CD14-positive monocyte (primary cell): Measurements from ENCODE around the gene KLHL42. TPM values are rescaled to one million over a fixed set of nuclear protein-coding genes. Genes with fewer than 3 reads are reported as not detected.
"Not testable (repeated sequence)": the region's sequence is repeated elsewhere in the genome, so short reads cannot be mapped to it uniquely, and the experiment has no call there.

Experiments
- DNase-seq, 3 donors: peaks; one replicate each; pipeline ENCODE4 v3.0.0-alpha.2; 2011 to 2022
- H2AFZ ChIP-seq: 2 replicates; pipeline ENCODE4 v1.6.0; 2012; ENCODE audit warnings: mild to moderate bottlenecking, low read depth, low read length, inconsistent platforms; ENCODE audit not compliant: insufficient read depth, poor library complexity, severe bottlenecking
- H3K27ac ChIP-seq, 2 donors: 1 replicate in 1 of 2; 2 replicates in 1 of 2; pipeline ENCODE4 v1.5.1; 2012 to 2013; ENCODE audit warnings: low read length in 2 of 2, control low read depth in 1 of 2, inconsistent platforms in 1 of 2, low read depth in 1 of 2, mild to moderate bottlenecking in 1 of 2
- H3K27me3 ChIP-seq, 2 donors: one replicate each; pipeline versions ENCODE4 v1.6.0 to v1.6.1; 2011 to 2013; ENCODE audit warnings: low read length in 2 of 2; ENCODE audit not compliant: control insufficient read depth in 2 of 2, insufficient read depth in 2 of 2
- H3K36me3 ChIP-seq, 2 donors: replicated peaks in 1 of 2; 1 replicate in 1 of 2; 2 replicates in 1 of 2; pipeline versions ENCODE4 v1.5.1 to v1.6.1; 2012 to 2013; ENCODE audit warnings: low read length in 2 of 2, control low read depth in 1 of 2, inconsistent platforms in 1 of 2, mild to moderate bottlenecking in 1 of 2; ENCODE audit not compliant: insufficient read depth in 2 of 2, control insufficient read depth in 1 of 2
- H3K4me1 ChIP-seq, 2 donors: 1 replicate in 1 of 2; 2 replicates in 1 of 2; pipeline versions ENCODE4 v1.5.1 to v1.6.1; 2012 to 2013; ENCODE audit warnings: low read length in 2 of 2, control low read depth in 1 of 2, inconsistent platforms in 1 of 2, mild to moderate bottlenecking in 1 of 2, moderate library complexity in 1 of 2; ENCODE audit not compliant: insufficient read depth in 2 of 2, control insufficient read depth in 1 of 2
- H3K4me2 ChIP-seq: replicated peaks from 2 replicates; pipeline ENCODE3; 2012; ENCODE audit warnings: low read length, moderate library complexity, mild to moderate bottlenecking; ENCODE audit not compliant: poor library complexity, severe bottlenecking; ENCODE audit errors: extremely low read depth
- H3K4me3 ChIP-seq, 3 experiments: fragments of 200-600 bp in 1 of 3; sonication (generic) in 1 of 3; replicated peaks in 1 of 3; 1 replicate in 2 of 3; 2 replicates in 1 of 3; pipeline ENCODE4 v1.5.1; 2011 to 2013; ENCODE audit warnings: low read length in 3 of 3, mild to moderate bottlenecking in 3 of 3, control low read depth in 2 of 3, low read depth in 2 of 3, inconsistent platforms in 1 of 3, moderate library complexity in 1 of 3
- H3K79me2 ChIP-seq: 2 replicates; pipeline ENCODE4 v1.6.0; 2012; ENCODE audit warnings: mild to moderate bottlenecking, control low read depth, inconsistent platforms, low read length, moderate library complexity; ENCODE audit not compliant: insufficient read depth
- H3K9ac ChIP-seq: 2 replicates; pipeline ENCODE4 v1.6.0; 2017; ENCODE audit warnings: low read length, mild to moderate bottlenecking; ENCODE audit not compliant: insufficient read depth, poor library complexity, severe bottlenecking
- H3K9me3 ChIP-seq, 2 donors: replicated peaks in 1 of 2; 1 replicate in 1 of 2; 2 replicates in 1 of 2; pipeline versions ENCODE4 v1.5.1 to v1.6.1; 2012 to 2013; ENCODE audit warnings: low read length in 2 of 2, control low read depth in 1 of 2; ENCODE audit not compliant: control insufficient read depth in 1 of 2, insufficient read depth in 1 of 2
- H4K20me1 ChIP-seq: 2 replicates; pipeline ENCODE4 v1.6.0; 2012; ENCODE audit warnings: mild to moderate bottlenecking, low read length, control low read depth, moderate library complexity; ENCODE audit not compliant: insufficient read depth
- H3K27ac Mint-ChIP-seq, 7 donors: one replicate each; pipeline ENCODE4 v1.8.0; 2020; ENCODE audit warnings: mild to moderate bottlenecking in 7 of 7, mixed read lengths in 7 of 7, moderate library complexity in 6 of 7, inconsistent platforms in 2 of 7
- H3K27me3 Mint-ChIP-seq, 3 donors: one replicate each; pipeline ENCODE4 v1.8.0; 2021 to 2022; ENCODE audit warnings: low read depth in 3 of 3, mild to moderate bottlenecking in 3 of 3, mixed read lengths in 3 of 3, moderate library complexity in 3 of 3, inconsistent platforms in 1 of 3
- H3K36me3 Mint-ChIP-seq, 2 donors: one replicate each; pipeline ENCODE4 v1.8.0; 2020; ENCODE audit warnings: mixed read lengths in 2 of 2, inconsistent platforms in 1 of 2, mild to moderate bottlenecking in 1 of 2
- H3K4me1 Mint-ChIP-seq: one replicate; pipeline ENCODE4 v1.8.0; 2020; ENCODE audit warnings: mild to moderate bottlenecking, mixed read lengths
- H3K4me3 Mint-ChIP-seq, 2 donors: one replicate each; pipeline ENCODE4 v1.8.0; 2020; ENCODE audit warnings: mild to moderate bottlenecking in 2 of 2, mixed read lengths in 2 of 2, moderate library complexity in 1 of 2
- H3K9me3 Mint-ChIP-seq, 7 donors: one replicate each; pipeline ENCODE4 v1.8.0; 2020 to 2022; ENCODE audit warnings: mixed read lengths in 7 of 7, mild to moderate bottlenecking in 6 of 7, moderate library complexity in 6 of 7, inconsistent platforms in 2 of 7
- CTCF ChIP-seq: fragments of 200-600 bp; IDR thresholded peaks from one replicate; pipeline ENCODE4 v1.8.0; 2022; ENCODE audit warnings: antibody characterized with exemption, mild to moderate bottlenecking
- WGBS: methylation state at CpG from one replicate; pipeline ENCODE4 v1.1.5; 2013; ENCODE audit warnings: missing lambda C conversion rate; ENCODE audit not compliant: insufficient coverage; 5-methylcytosine and 5-hydroxymethylcytosine counted together
- intact Hi-C, 2 donors: fragments of 100-400 bp; cut with micrococcal nuclease; formaldehyde crosslinking; loops; one replicate each; pipeline versions ENCODE4 v1.15.0 to v1.15.1; 2023
- polyA plus RNA-seq, 3 donors: library from polyadenylated mRNA; depleted of rRNA in 1 of 3; unstranded in 2 of 3; stranded (reverse) in 1 of 3; fragments of 300-500 nt in 2 of 3; fragments of >200 nt in 1 of 3; fragmentation: Illumina TruSeq in 2 of 3; gene quantifications; 1 replicate in 2 of 3; 2 replicates in 1 of 3; pipeline ENCODE4 v1.2.3, GENCODE V29; 2012 to 2021

The KLHL42 gene
- polyA plus RNA-seq, 3 donors: 4.1 to 9.9 (median 7.5) TPM

DNA sequence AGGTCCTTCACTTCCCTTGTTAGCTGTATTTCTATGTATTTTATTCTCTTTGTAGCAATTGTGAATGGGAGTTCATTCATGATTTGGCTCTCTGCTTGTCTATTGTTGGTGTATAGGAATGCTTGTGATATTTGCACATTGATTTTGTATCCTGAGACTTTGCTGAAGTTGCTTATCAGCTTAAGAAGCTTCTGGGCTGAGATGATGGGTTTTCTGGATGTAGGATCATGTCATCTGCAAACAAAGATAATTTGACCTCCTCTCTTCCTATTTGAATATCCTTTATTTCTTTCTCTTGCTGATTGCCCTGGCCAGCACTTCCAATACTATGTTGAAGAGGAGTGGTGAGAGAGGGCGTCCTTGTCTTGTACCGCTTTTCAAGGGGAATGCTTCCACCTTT is 67.3 kb downstream of the KLHL42 start:
- H3K9ac ChIP-seq, H3K4me3 Mint-ChIP-seq, H3K27me3 ChIP-seq, H3K4me1 ChIP-seq, H3K79me2 ChIP-seq, H3K9me3 ChIP-seq, H4K20me1 ChIP-seq, H3K27ac ChIP-seq, H3K27ac Mint-ChIP-seq, H3K4me3 ChIP-seq, DNase-seq, H3K4me1 Mint-ChIP-seq, intact Hi-C loops, H3K4me2 ChIP-seq, H3K36me3 Mint-ChIP-seq, H3K36me3 ChIP-seq, H2AFZ ChIP-seq: not testable (repeated sequence)
- Mint-ChIP-seq H3K9me3 (peaks cover 0 to 17% (median 10%) of the 10 kb centered on the region in 7 donors), H3K27me3 (peaks cover 0 to 14% (median 7%) of the 10 kb centered on the region in 3 donors)
- WGBS: 100% methylated on average over 1 of the region's 2 CpGs

- no peak for DNase-seq
Measured at GRCh38 chr12:27851311-27851710, 71.3 kb downstream of the KLHL42 start.

More at GRCh38 chr12:27851311-27851710, 71.3 kb downstream of the KLHL42 start:
- Mint-ChIP-seq H3K9me3 (peaks cover 0 to 17% (median 7%) of the 10 kb centered on the region in 7 donors), H3K27ac (no peak overlapping the region), H3K4me3 (no peak overlapping the region), H3K27me3 (peaks cover 0 to 7% (median 4%) of the 10 kb centered on the region in 3 donors), H3K36me3 (no peaks in the 10 kb centered on the region), H3K4me1 (no peaks in the 10 kb centered on the region)
- no peaks in the 10 kb centered on the region for H3K36me3 ChIP-seq
- H3K27ac ChIP-seq: no peak overlapping the region
- no peaks in the 10 kb centered on the region for H3K27me3 ChIP-seq
- no peak for TF ChIP-seq CTCF
- intact Hi-C loops: no loop called here
- H4K20me1 ChIP-seq: no peaks in the 10 kb centered on the region
- no peak overlapping the region for H2AFZ ChIP-seq
- no peaks in the 10 kb centered on the region for H3K9me3 ChIP-seq
- no peak overlapping the region for H3K4me3 ChIP-seq
- no peak overlapping the region for H3K4me2 ChIP-seq
- H3K4me1 ChIP-seq: no peaks in the 10 kb centered on the region
- H3K79me2 ChIP-seq: no peaks in the 10 kb centered on the region
- no peak overlapping the region for H3K9ac ChIP-seq
